ENCODE results near the gene RNU6-9. TPM values are rescaled to one million over a fixed set of nuclear protein-coding genes. Genes with fewer than 3 reads are reported as not detected.

Gene RNU6-9
- total RNA-seq, 3 donors from 2014 or later (not counting 1 experiment from before 2014, with no cell fraction given): not detected

- peaks cover 29% of the 10 kb centered on the region for H3K36me3 ChIP-seq (ENCODE audit: control insufficient read depth, insufficient read depth, low read length)
- H3K4me1 Mint-ChIP-seq: peaks cover 0 to 6% of the 10 kb centered on the region in 2 donors
- no peaks in the 10 kb centered on the region for H3K27me3 ChIP-seq (ENCODE audit: control insufficient read depth, insufficient read depth, low read length)
- DNase-seq: no peak
- no peak overlapping the region for H3K27ac Mint-ChIP-seq
- no peaks in the 10 kb centered on the region for H3K27me3 Mint-ChIP-seq (ENCODE audit: low read depth in 2 of 2)
- ATAC-seq: no peak
- TF ChIP-seq CTCF (IDR thresholded peaks at IDR 0.05): no peak
- H3K27ac ChIP-seq (ENCODE audit: low read length): no peak overlapping the region
- no peaks in the 10 kb centered on the region for H3K36me3 Mint-ChIP-seq
- no peaks in the 10 kb centered on the region for H3K9me3 ChIP-seq (ENCODE audit: control insufficient read depth, insufficient read depth, low read length)
- 93% methylated on average over 27 of the region's 27 CpGs for WGBS (ENCODE audit: insufficient coverage)
- no peak overlapping the region for H3K4me3 Mint-ChIP-seq
- H3K4me3 ChIP-seq (ENCODE audit: low read length): no peak overlapping the region
- intact Hi-C loops (cut with micrococcal nuclease): no loop called here
- H3K9me3 Mint-ChIP-seq: no peaks in the 10 kb centered on the region
- peaks cover 19% of the 10 kb centered on the region for H3K4me1 ChIP-seq (ENCODE audit: control insufficient read depth, insufficient read depth, low read length)
These were observed 8.2 kb downstream of the RNU6-9 start for GRCh38 chr19:901216-902092.

GRCh38 chr19:902093-902370 lies 8.7 kb downstream of the RNU6-9 start:
- no peaks in the 10 kb centered on the region for H3K9me3 Mint-ChIP-seq
- H3K27me3 Mint-ChIP-seq (ENCODE audit: low read depth in 2 of 2): no peaks in the 10 kb centered on the region
- H3K4me1 Mint-ChIP-seq: peaks cover 0 to 4% of the 10 kb centered on the region in 2 donors
- no peak for TF ChIP-seq CTCF (IDR thresholded peaks at IDR 0.05)
- ATAC-seq: no peak
- Histone ChIP-seq H3K4me3 (ENCODE audit: low read length) (no peak overlapping the region), H3K9me3 (ENCODE audit: control insufficient read depth, insufficient read depth, low read length) (no peaks in the 10 kb centered on the region), H3K4me1 (ENCODE audit: control insufficient read depth, insufficient read depth, low read length) (peaks cover 25% of the 10 kb centered on the region), H3K27me3 (ENCODE audit: control insufficient read depth, insufficient read depth, low read length) (no peaks in the 10 kb centered on the region), H3K36me3 (ENCODE audit: control insufficient read depth, insufficient read depth, low read length) (peaks cover 26% of the 10 kb centered on the region), H3K27ac (ENCODE audit: low read length) (no peak overlapping the region)
- no peaks in the 10 kb centered on the region for H3K36me3 Mint-ChIP-seq
- H3K4me3 Mint-ChIP-seq: no peak overlapping the region
- WGBS (ENCODE audit: insufficient coverage): 94% methylated on average over 7 of the region's 7 CpGs
- no peak for DNase-seq
- no peak overlapping the region for H3K27ac Mint-ChIP-seq
- intact Hi-C loops (cut with micrococcal nuclease): no loop called here

- WGBS (ENCODE audit: insufficient coverage): 94% methylated on average over 14 of the region's 14 CpGs
- Mint-ChIP-seq H3K36me3 (no peaks in the 10 kb centered on the region), H3K27me3 (ENCODE audit: low read depth in 2 of 2) (no peaks in the 10 kb centered on the region), H3K4me3 (no peak overlapping the region), H3K9me3 (no peaks in the 10 kb centered on the region), H3K4me1 (peaks cover 0 to 7% of the 10 kb centered on the region in 2 donors), H3K27ac (no peak overlapping the region)
- H3K27ac ChIP-seq (ENCODE audit: low read length): no peak overlapping the region
- intact Hi-C loops (cut with micrococcal nuclease): no loop called here
- DNase-seq: no peak
- no peak overlapping the region for H3K4me3 ChIP-seq (ENCODE audit: low read length)
- H3K4me1 ChIP-seq (ENCODE audit: control insufficient read depth, insufficient read depth, low read length): peaks cover 31% of the 10 kb centered on the region
- H3K27me3 ChIP-seq (ENCODE audit: control insufficient read depth, insufficient read depth, low read length): no peaks in the 10 kb centered on the region
- H3K9me3 ChIP-seq (ENCODE audit: control insufficient read depth, insufficient read depth, low read length): no peaks in the 10 kb centered on the region
- peaks cover 22% of the 10 kb centered on the region for H3K36me3 ChIP-seq (ENCODE audit: control insufficient read depth, insufficient read depth, low read length)
- ATAC-seq: no peak
- no peak for TF ChIP-seq CTCF (IDR thresholded peaks at IDR 0.05)
These were observed 9.4 kb downstream of the RNU6-9 start for GRCh38 chr19:902446-903226.

Data from natural killer cell (primary cell).